GM10248 (cell line): ENCODE data around the gene EFCAB8.
"Not testable (repeated sequence)": the region's sequence is repeated elsewhere in the genome, so short reads cannot be mapped to it uniquely, and the experiment has no call there.

ENCODE experiments used
- CTCF ChIA-PET: fragments of 300-600 bp; sonication (Branson Sonifier 250); formaldehyde crosslinking; extraction: SDS; loops from one replicate; lab custom pipeline; 2021; ENCODE audit warnings: antibody characterized with exemption; lab: Yijun Ruan, JAX
- POLR2A ChIA-PET: fragments of 350-650 bp; sonication (Branson Sonifier 250); formaldehyde crosslinking; extraction: SDS; loops from one replicate; lab custom pipeline; 2020; ENCODE audit warnings: antibody characterized with exemption; lab: Yijun Ruan, JAX
- DNase-seq: peaks from one replicate; pipeline ENCODE4 v3.0.0; 2012; ENCODE audit errors: extremely low spot score
- TF ChIP-seq, protein P1 (sequence below): IDR thresholded peaks from 2 replicates; pipeline ENCODE4 v1.5.1; 2012; ENCODE audit warnings: mild to moderate bottlenecking, low read depth; ENCODE audit errors: extremely low read depth, missing control alignments, control extremely low read depth

Gene EFCAB8

DNA sequence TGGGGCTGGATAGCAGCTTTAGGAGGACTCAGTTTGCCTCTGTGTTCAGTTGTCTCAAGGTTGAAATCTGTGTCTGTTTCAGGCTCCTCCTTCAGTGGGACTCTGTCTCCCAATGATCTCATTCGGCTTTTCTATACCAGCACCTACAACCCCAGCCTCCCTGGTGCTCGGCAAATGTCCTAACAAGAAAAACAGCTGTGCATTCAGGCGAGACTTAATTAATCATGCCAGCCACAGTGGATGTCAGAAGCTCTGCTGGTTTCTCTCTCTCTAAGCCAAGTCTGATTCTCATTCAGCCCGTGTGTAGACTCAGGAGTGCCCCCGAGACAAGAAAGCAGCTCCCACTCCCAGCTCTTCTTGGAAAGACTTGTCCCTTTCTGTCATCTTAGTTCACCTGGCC is 98.7 kb downstream of the EFCAB8 start:
- TF ChIP-seq, protein P1, sequence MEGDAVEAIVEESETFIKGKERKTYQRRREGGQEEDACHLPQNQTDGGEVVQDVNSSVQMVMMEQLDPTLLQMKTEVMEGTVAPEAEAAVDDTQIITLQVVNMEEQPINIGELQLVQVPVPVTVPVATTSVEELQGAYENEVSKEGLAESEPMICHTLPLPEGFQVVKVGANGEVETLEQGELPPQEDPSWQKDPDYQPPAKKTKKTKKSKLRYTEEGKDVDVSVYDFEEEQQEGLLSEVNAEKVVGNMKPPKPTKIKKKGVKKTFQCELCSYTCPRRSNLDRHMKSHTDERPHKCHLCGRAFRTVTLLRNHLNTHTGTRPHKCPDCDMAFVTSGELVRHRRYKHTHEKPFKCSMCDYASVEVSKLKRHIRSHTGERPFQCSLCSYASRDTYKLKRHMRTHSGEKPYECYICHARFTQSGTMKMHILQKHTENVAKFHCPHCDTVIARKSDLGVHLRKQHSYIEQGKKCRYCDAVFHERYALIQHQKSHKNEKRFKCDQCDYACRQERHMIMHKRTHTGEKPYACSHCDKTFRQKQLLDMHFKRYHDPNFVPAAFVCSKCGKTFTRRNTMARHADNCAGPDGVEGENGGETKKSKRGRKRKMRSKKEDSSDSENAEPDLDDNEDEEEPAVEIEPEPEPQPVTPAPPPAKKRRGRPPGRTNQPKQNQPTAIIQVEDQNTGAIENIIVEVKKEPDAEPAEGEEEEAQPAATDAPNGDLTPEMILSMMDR = no peak
- POLR2A ChIA-PET = no interaction called here
- DNase-seq = no peak
- CTCF ChIA-PET = interaction anchor here (1.4 to 1.5 kb wide), 2 partner anchors 10 to 26 kb away, joined by 3 to 4 read pairs; no protein-coding TSS in a partner anchor

DNA sequence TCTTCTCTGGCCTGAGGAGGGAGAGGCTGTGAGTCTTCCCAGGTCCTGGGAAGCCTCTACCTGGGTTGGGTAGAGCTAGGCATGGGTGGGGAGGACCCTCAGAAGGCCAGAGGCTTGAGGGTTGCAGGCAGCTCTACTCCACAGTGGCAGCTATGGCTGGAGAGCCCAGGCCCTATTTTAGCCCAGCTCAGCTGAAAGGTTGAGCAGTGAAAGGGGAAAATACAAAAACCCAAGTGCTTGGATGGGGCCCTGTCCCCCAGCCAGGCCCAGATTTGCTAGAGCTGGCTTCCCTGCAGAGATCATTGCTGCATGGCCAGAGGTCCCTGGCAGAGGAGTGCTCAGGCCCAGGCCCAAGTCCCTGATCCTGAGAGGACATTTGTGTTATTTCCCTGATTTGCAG is 99.9 kb downstream of the EFCAB8 start:
- CTCF ChIA-PET = interaction anchor here (1.4 to 1.5 kb wide), 2 partner anchors 8 to 27 kb away, joined by 3 to 4 read pairs; no protein-coding TSS in a partner anchor
- DNase-seq = no peak
- TF ChIP-seq, protein P1 = no peak
- POLR2A ChIA-PET = no interaction called here

GRCh38 chr20:32959351-32960221 is 100.9 kb downstream of the EFCAB8 start:
- CTCF ChIA-PET = interaction anchor here (1.1 kb wide), 1 partner anchor 14 kb away, joined by 3 read pairs; no protein-coding TSS in a partner anchor
- DNase-seq = peak; percentile 4

GRCh38 chr20:32960222-32960518 is 101.4 kb downstream of the EFCAB8 start:
- ChIA-PET CTCF (interaction anchor here (1.1 kb wide), 1 partner anchor 15 kb away, joined by 3 read pairs; no protein-coding TSS in a partner anchor), POLR2A (no interaction called here)
- TF ChIP-seq, protein P1 = no peak
- peak; percentile 8 for DNase-seq

More at GRCh38 chr20:32959351-32960221, 100.9 kb downstream of the EFCAB8 start:
- TF ChIP-seq, protein P1 = no peak
- POLR2A ChIA-PET = no interaction called here

- POLR2A ChIA-PET = no interaction called here
- peak; percentile 8 for DNase-seq
- TF ChIP-seq, protein P1 = no peak
- CTCF ChIA-PET = no interaction called here
Measured at GRCh38 chr20:32960849-32961731, 102.4 kb downstream of the EFCAB8 start.

DNA sequence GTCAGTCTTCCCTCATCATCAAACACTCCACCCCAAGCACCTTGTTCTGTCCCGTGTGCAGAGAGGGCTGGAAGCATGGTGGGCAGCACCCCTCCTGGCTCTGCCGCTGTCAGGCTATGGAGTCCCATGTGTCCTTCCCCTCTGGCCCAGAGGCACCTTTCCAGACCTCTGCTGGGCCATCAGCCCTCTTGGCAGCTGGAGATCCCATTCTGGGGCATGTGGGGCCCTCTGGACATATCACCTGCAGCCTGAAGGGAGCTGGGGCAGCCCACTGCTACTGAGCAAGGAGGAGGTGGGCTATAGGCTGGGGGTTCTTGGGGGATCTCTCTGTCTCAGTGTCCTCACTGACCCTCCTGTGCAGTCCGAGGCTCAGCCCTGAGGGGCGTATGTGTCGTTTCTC is 103.3 kb downstream of the EFCAB8 start:
- POLR2A ChIA-PET = no interaction called here
- CTCF ChIA-PET = no interaction called here
- TF ChIP-seq, protein P1 = no peak
- DNase-seq = peak; percentile 6

- CTCF ChIA-PET, POLR2A ChIA-PET: not testable (repeated sequence)
- peak; percentile 4 for DNase-seq
Measured at GRCh38 chr20:32962646-32963045, 103.9 kb downstream of the EFCAB8 start.
